ENCODE measurements around the gene IL1R2. TPM values are rescaled to one million over a fixed set of nuclear protein-coding genes. Genes with fewer than 3 reads are reported as not detected.

Gene IL1R2
- total RNA-seq, 2 donors from 2014 or later: 6.9 to 11.4 TPM

DNA sequence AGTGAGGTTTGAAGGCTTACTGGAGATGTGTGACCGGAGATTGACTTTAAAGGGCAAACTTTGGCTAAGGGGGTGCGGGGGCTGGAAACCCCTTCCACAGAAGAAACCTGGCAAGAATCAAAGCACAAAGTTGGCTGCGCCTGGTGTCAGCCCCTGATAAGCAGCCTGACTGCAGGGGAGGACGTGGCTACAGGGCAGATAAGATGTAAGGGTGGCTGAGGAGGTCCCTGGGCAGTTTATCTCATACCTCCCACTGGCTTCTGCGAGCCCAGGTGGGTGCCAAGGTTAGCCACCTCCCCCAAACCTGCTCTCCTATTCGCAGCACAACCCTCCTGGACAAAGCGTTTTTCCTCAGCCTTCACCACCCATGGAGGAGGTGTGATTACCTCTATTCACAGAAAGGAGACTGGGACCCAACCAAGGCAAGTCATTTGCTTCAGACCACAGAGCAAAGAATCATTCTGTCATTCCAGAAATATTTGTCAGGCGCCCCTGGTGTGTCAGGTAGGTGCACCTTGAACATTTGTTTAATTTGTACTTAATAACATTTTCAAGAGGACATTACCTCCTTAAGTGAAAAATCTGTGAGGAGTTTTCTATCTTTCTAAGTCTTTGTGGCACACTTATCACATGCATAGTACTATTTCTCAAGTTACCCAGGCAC lies 77.7 kb downstream of the IL1R2 start:
- 91% methylated on average over 8 of the region's 8 CpGs for WGBS
- no peaks in the 10 kb centered on the region for H3K27me3 ChIP-seq (replicated peaks; ENCODE audit: insufficient read depth)
- intact Hi-C loops (cut with DNase I): no loop called here
- no peak for DNase-seq (ENCODE audit: low spot score)
- H3K4me1 ChIP-seq (replicated peaks): peaks cover 3% of the 10 kb centered on the region
- H3K4me3 ChIP-seq: no peak overlapping the region
- TF ChIP-seq POLR2A (IDR thresholded peaks at IDR 0.05) (no peak), POLR2AphosphoS5 (IDR thresholded peaks at IDR 0.05) (no peak)
- TF ChIP-seq, protein P1, sequence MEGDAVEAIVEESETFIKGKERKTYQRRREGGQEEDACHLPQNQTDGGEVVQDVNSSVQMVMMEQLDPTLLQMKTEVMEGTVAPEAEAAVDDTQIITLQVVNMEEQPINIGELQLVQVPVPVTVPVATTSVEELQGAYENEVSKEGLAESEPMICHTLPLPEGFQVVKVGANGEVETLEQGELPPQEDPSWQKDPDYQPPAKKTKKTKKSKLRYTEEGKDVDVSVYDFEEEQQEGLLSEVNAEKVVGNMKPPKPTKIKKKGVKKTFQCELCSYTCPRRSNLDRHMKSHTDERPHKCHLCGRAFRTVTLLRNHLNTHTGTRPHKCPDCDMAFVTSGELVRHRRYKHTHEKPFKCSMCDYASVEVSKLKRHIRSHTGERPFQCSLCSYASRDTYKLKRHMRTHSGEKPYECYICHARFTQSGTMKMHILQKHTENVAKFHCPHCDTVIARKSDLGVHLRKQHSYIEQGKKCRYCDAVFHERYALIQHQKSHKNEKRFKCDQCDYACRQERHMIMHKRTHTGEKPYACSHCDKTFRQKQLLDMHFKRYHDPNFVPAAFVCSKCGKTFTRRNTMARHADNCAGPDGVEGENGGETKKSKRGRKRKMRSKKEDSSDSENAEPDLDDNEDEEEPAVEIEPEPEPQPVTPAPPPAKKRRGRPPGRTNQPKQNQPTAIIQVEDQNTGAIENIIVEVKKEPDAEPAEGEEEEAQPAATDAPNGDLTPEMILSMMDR (IDR thresholded peaks at IDR 0.05): no peak
- peak overlapping the region; percentile 16 to 46 for H3K27ac ChIP-seq
- H3K36me3 ChIP-seq: no peaks in the 10 kb centered on the region
- H3K9me3 ChIP-seq: no peaks in the 10 kb centered on the region

DNA sequence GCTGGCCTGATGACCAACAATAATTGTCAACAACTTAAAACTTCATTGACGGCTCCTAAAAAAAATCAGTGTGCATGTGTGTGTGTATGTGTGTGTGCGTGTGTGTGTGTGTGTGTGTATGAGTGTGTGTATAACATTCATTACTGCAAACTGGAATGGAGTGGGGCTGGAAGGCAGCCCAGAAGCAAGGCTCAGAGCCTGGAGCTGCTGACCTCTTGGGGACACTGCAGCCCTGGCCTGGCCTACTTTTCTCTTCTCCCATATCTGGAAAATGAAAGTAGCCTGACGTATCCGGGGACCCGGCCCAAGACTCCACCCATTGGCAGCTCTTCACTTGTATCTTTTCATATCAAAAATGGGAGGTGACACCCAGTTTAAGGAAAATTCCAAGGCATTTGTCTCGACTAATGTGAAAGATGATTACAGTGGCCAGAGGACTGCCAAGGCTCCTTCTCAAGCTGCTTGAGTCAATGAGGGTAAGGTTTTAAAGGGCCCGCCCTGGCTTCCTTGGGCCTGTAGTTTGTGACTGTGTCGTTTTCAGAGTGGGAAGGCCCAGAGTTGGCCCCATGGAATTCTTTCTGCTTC lies 78.4 kb downstream of the IL1R2 start:
- Histone ChIP-seq H3K9me3 (no peaks in the 10 kb centered on the region), H3K4me1 (replicated peaks) (no peaks in the 10 kb centered on the region), H3K27me3 (replicated peaks; ENCODE audit: insufficient read depth) (no peaks in the 10 kb centered on the region), H3K36me3 (no peaks in the 10 kb centered on the region), H3K4me3 (no peak overlapping the region), H3K27ac (peak overlapping the region; percentile 46 to 51)
- TF ChIP-seq POLR2A (IDR thresholded peaks at IDR 0.05) (no peak), POLR2AphosphoS5 (IDR thresholded peaks at IDR 0.05) (no peak)
- TF ChIP-seq, protein P1 (IDR thresholded peaks at IDR 0.05): peak in 1 of 4 experiments; percentile 27
- WGBS: 39% methylated on average over 8 of the region's 8 CpGs
- intact Hi-C loops (cut with DNase I): no loop called here
- DNase-seq (ENCODE audit: low spot score): no peak

DNA sequence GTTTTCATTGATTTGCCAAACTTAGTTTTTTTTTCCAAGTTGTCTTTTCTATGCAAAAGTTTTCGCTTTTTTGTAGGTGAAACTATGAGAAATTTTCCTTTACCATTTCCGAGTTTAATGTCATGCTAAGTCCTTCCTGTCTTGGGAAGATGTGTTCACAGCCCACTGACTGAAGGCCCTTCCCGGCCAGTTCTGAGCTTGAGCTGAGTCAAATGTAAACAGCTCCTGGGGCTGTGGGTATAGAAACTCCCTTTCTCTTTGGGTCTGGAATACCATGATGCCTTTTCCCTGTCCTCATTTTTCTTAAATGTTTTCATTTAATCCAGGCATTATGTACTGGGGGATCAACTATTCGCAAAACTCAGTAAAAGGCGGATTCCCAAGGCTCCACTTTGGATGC lies 81.0 kb downstream of the IL1R2 start:
- no peaks in the 10 kb centered on the region for H3K4me1 ChIP-seq (replicated peaks)
- no peaks in the 10 kb centered on the region for H3K9me3 ChIP-seq
- no peak for DNase-seq (ENCODE audit: low spot score)
- WGBS: 94% methylated on average over 5 of the region's 5 CpGs
- no peak overlapping the region for H3K4me3 ChIP-seq
- intact Hi-C loops (cut with DNase I): no loop called here
- TF ChIP-seq POLR2A (IDR thresholded peaks at IDR 0.05): no peak
- TF ChIP-seq POLR2AphosphoS5 (IDR thresholded peaks at IDR 0.05): no peak
- TF ChIP-seq, protein P1 (IDR thresholded peaks at IDR 0.05): no peak
- H3K36me3 ChIP-seq: no peaks in the 10 kb centered on the region
- H3K27me3 ChIP-seq (replicated peaks; ENCODE audit: insufficient read depth): no peaks in the 10 kb centered on the region
- no peak overlapping the region for H3K27ac ChIP-seq

DNA sequence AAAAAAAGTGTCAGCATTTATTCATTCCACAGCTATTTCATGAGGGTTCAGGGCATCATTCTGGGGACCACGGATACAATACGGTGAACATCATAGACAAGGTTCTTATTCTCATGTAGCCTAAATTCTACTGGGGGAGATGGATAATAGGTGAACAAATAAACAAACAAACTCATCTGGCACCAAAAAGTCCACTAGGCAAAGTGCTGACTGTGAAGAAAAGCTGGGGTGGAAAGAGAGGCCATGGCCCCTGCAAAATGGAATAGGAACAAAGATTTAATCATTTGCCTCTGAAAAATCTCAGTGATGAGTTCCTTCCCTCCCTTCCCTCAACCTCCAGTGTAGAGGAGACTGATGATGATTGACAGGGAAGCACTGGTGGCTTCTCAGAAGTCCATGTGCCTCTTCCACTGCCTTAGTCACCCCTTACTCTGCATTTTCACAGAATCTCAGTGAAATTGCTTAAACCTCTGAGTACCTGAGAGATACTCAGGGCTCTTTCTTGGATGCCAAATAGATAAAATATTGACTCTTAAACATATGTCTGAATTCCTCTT lies 81.5 kb downstream of the IL1R2 start:
- no peaks in the 10 kb centered on the region for H3K27me3 ChIP-seq (replicated peaks; ENCODE audit: insufficient read depth)
- no peaks in the 10 kb centered on the region for H3K4me1 ChIP-seq (replicated peaks)
- no peaks in the 10 kb centered on the region for H3K36me3 ChIP-seq
- no peaks in the 10 kb centered on the region for H3K9me3 ChIP-seq
- H3K4me3 ChIP-seq: no peak overlapping the region
- TF ChIP-seq, protein P1 (IDR thresholded peaks at IDR 0.05): no peak
- TF ChIP-seq POLR2AphosphoS5 (IDR thresholded peaks at IDR 0.05) (no peak), POLR2A (IDR thresholded peaks at IDR 0.05) (no peak)
- intact Hi-C loops (cut with DNase I): no loop called here
- WGBS: 96% methylated on average over 2 of the region's 2 CpGs
- no peak overlapping the region for H3K27ac ChIP-seq
- no peak for DNase-seq (ENCODE audit: low spot score)

All from prostate gland (tissue), 2 donors.